ENCODE measurements around the gene SYNJ2. TPM values are rescaled to one million over a fixed set of nuclear protein-coding genes. Genes with fewer than 3 reads are reported as not detected.

SYNJ2 gene
- total RNA-seq, 1 donor from 2014 or later, result 31.8 TPM

DNA sequence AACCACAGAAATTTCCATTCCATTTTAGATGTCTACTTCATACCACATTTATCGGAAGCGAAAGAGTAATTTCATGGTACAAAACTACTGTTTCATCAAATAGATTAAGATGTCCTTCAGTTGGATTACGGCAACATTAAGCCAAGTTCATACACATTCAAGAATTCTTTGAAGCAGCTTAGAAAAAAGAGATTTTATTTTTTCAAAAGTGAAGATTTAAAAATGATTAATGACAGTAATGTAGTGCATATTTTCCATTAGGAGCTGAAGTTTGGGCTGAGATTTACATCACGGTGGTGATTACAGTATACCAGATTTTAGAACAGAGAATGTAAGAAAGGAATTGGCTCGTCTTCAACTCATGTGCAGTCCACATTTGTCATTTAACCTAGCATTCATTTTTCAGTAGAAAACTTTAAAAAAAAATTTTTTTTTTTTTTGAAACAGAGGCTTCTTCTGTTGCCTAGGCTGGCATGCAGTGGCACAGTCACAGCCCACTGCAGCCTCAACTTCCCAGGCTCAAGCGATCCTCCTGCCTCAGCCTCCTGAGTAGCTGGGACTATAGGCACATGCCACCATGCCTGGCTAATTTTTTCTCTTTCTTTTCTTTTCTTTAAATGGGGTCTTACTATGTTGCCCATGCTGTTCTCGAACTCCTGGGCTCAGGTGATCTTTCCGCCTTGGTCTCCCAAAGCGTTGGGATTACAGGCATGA is 1.9 kb downstream of the SYNJ2 start:
- Mint-ChIP-seq H3K4me1 (ENCODE audit: low read depth, unreplicated experiment) (peaks cover 22% of the 10 kb centered on the region), H3K4me3 (ENCODE audit: unreplicated experiment) (peak overlapping the region; percentile 96), H3K27me3 (ENCODE audit: low read depth, unreplicated experiment) (peaks cover under 1% of the 10 kb centered on the region), H3K36me3 (ENCODE audit: low read depth, unreplicated experiment) (no peaks in the 10 kb centered on the region), H3K9me3 (ENCODE audit: unreplicated experiment) (peaks cover 8% of the 10 kb centered on the region), H3K27ac (ENCODE audit: unreplicated experiment) (peak overlapping the region; percentile 38)
- Histone ChIP-seq H3K4me1 (ENCODE audit: insufficient read depth, low read length) (peaks cover 38% of the 10 kb centered on the region), H3K36me3 (ENCODE audit: insufficient read depth, low read length) (no peaks in the 10 kb centered on the region), H3K79me2 (ENCODE audit: insufficient read depth, low read length) (peaks cover 66% of the 10 kb centered on the region), H3K4me3 (ENCODE audit: insufficient read depth, low read depth, low read length) (peak overlapping the region; percentile 86), H3K4me2 (ENCODE audit: low read length) (peak overlapping the region; percentile 88), H3K27me3 (ENCODE audit: insufficient read depth, low read length) (no peaks in the 10 kb centered on the region), H2AFZ (ENCODE audit: low read depth, low read length) (no peak overlapping the region), H4K20me1 (ENCODE audit: insufficient read depth, low read length) (peaks cover 47% of the 10 kb centered on the region), H3K27ac (ENCODE audit: low read depth, low read length) (peak overlapping the region; percentile 47), H3K9ac (ENCODE audit: low read length) (peak overlapping the region; percentile 86), H3K9me3 (ENCODE audit: insufficient read depth, low read depth, low read length) (no peaks in the 10 kb centered on the region)
- DNase-seq (ENCODE audit: low read depth) (peak; percentile 70), FAIRE-seq (peak; percentile 76)
- TF ChIP-seq, protein P1, sequence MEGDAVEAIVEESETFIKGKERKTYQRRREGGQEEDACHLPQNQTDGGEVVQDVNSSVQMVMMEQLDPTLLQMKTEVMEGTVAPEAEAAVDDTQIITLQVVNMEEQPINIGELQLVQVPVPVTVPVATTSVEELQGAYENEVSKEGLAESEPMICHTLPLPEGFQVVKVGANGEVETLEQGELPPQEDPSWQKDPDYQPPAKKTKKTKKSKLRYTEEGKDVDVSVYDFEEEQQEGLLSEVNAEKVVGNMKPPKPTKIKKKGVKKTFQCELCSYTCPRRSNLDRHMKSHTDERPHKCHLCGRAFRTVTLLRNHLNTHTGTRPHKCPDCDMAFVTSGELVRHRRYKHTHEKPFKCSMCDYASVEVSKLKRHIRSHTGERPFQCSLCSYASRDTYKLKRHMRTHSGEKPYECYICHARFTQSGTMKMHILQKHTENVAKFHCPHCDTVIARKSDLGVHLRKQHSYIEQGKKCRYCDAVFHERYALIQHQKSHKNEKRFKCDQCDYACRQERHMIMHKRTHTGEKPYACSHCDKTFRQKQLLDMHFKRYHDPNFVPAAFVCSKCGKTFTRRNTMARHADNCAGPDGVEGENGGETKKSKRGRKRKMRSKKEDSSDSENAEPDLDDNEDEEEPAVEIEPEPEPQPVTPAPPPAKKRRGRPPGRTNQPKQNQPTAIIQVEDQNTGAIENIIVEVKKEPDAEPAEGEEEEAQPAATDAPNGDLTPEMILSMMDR (IDR thresholded peaks at IDR 0.05; ENCODE audit: insufficient read depth, low read depth, low read length), result no peak
- no peak for TF ChIP-seq EZH2 (IDR thresholded peaks at IDR 0.05; ENCODE audit: insufficient read depth, low read length)

DNA sequence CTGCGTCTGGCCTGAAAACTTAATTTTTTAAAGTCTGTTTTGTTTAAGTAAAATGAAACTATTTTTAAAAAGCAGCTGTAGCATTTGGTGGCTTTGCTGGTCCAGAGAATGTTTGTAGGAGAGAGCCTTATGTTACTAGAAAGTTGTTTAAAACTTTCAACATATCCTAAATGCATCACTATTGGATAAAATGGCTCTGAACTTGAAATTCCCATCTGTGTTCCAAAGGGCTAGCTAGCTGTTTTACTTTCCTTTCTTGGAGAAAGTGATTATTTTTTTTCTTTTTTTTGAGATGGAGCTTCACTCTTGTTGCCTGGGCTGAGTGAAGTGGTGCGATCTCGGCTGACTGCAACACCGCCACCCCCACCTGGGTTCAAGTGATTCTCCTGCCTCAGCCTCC is 2.5 kb downstream of the SYNJ2 start:
- Mint-ChIP-seq H3K27ac (ENCODE audit: unreplicated experiment) (peak overlapping the region; percentile 38), H3K4me3 (ENCODE audit: unreplicated experiment) (peak overlapping the region; percentile 56), H3K36me3 (ENCODE audit: low read depth, unreplicated experiment) (no peaks in the 10 kb centered on the region), H3K9me3 (ENCODE audit: unreplicated experiment) (peaks cover 8% of the 10 kb centered on the region), H3K4me1 (ENCODE audit: low read depth, unreplicated experiment) (peaks cover 22% of the 10 kb centered on the region), H3K27me3 (ENCODE audit: low read depth, unreplicated experiment) (no peaks in the 10 kb centered on the region)
- Histone ChIP-seq H3K27ac (ENCODE audit: low read depth, low read length) (peak overlapping the region; percentile 3), H3K9ac (ENCODE audit: low read length) (peak overlapping the region; percentile 86), H2AFZ (ENCODE audit: low read depth, low read length) (no peak overlapping the region), H3K4me1 (ENCODE audit: insufficient read depth, low read length) (peaks cover 43% of the 10 kb centered on the region), H3K9me3 (ENCODE audit: insufficient read depth, low read depth, low read length) (no peaks in the 10 kb centered on the region), H4K20me1 (ENCODE audit: insufficient read depth, low read length) (peaks cover 53% of the 10 kb centered on the region), H3K79me2 (ENCODE audit: insufficient read depth, low read length) (peaks cover 71% of the 10 kb centered on the region), H3K27me3 (ENCODE audit: insufficient read depth, low read length) (no peaks in the 10 kb centered on the region), H3K4me3 (ENCODE audit: insufficient read depth, low read depth, low read length) (peak overlapping the region; percentile 86), H3K36me3 (ENCODE audit: insufficient read depth, low read length) (no peaks in the 10 kb centered on the region), H3K4me2 (ENCODE audit: low read length) (peak overlapping the region; percentile 88)
- FAIRE-seq (no peak), DNase-seq (ENCODE audit: low read depth) (no peak)
- TF ChIP-seq, protein P1 (IDR thresholded peaks at IDR 0.05; ENCODE audit: insufficient read depth, low read depth, low read length), result no peak
- TF ChIP-seq EZH2 (IDR thresholded peaks at IDR 0.05; ENCODE audit: insufficient read depth, low read length), result no peak

DNA sequence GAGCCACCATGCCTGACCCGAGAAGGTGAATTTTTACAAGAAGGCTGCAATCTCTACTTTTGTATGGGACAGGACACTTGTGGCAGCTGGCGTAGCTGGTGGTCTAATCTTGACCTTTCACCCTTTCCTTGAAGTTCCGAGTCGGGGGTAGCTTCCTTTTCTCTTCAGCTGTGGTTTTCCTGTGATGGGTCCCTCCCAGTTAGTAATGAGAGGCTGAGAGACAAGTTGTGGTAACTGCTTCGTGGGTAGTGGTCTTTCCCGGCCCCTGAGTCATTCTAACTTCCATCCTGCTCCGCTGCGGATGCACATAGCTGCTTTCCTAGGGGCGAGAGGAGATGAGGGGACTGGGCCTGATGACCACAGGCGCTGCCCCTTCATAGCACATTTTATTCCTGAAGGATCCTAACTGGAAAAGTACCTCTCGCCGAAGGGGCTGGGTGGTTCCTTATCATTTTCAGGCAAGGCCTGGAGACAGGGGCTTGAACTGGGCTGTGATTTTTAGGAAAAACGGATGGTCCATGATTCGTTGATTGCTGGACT is 3.1 kb downstream of the SYNJ2 start:
- Histone ChIP-seq H3K4me3 (ENCODE audit: insufficient read depth, low read depth, low read length) (peak overlapping the region; percentile 86), H3K4me2 (ENCODE audit: low read length) (peak overlapping the region; percentile 88), H3K79me2 (ENCODE audit: insufficient read depth, low read length) (peaks cover 77% of the 10 kb centered on the region), H3K27me3 (ENCODE audit: insufficient read depth, low read length) (no peaks in the 10 kb centered on the region), H3K4me1 (ENCODE audit: insufficient read depth, low read length) (peaks cover 49% of the 10 kb centered on the region), H3K36me3 (ENCODE audit: insufficient read depth, low read length) (no peaks in the 10 kb centered on the region), H2AFZ (ENCODE audit: low read depth, low read length) (no peak overlapping the region), H4K20me1 (ENCODE audit: insufficient read depth, low read length) (peaks cover 57% of the 10 kb centered on the region), H3K9ac (ENCODE audit: low read length) (peak overlapping the region; percentile 86), H3K9me3 (ENCODE audit: insufficient read depth, low read depth, low read length) (no peaks in the 10 kb centered on the region), H3K27ac (ENCODE audit: low read depth, low read length) (peak overlapping the region; percentile 55)
- Mint-ChIP-seq H3K27me3 (ENCODE audit: low read depth, unreplicated experiment) (no peaks in the 10 kb centered on the region), H3K36me3 (ENCODE audit: low read depth, unreplicated experiment) (peaks cover 1% of the 10 kb centered on the region), H3K9me3 (ENCODE audit: unreplicated experiment) (peaks cover 6% of the 10 kb centered on the region), H3K27ac (ENCODE audit: unreplicated experiment) (no peak overlapping the region), H3K4me3 (ENCODE audit: unreplicated experiment) (peak overlapping the region; percentile 60), H3K4me1 (ENCODE audit: low read depth, unreplicated experiment) (peaks cover 23% of the 10 kb centered on the region)
- FAIRE-seq (no peak), DNase-seq (ENCODE audit: low read depth) (peak; percentile 54)
- TF ChIP-seq, protein P1 (IDR thresholded peaks at IDR 0.05; ENCODE audit: insufficient read depth, low read depth, low read length), result no peak
- no peak for TF ChIP-seq EZH2 (IDR thresholded peaks at IDR 0.05; ENCODE audit: insufficient read depth, low read length)

Measured in astrocyte (in vitro differentiated cells and primary cell).